Esophagus mucosa (tissue), 1 donor: Measurements from ENCODE around the gene SYNC. TPM values are rescaled to one million over a fixed set of nuclear protein-coding genes. Genes with fewer than 3 reads are reported as not detected.
"Not testable (repeated sequence)": the region's sequence is repeated elsewhere in the genome, so short reads cannot be mapped to it uniquely, and the experiment has no call there.

Source experiments
- ATAC-seq: fragments of 200-7000 bp; cut with Tn5 transposase; one replicate; pipeline ENCODE4 v1.9.1; 2020
- total RNA-seq: library from RNA; stranded (reverse); gene quantifications from one replicate; pipeline ENCODE4 v1.2.4, GENCODE V29; 2023
- donor health status: DM: yes; HTN: yes; CAD: no.

Gene SYNC
- total RNA-seq, 1 donor from 2014 or later: 5.0 TPM

DNA sequence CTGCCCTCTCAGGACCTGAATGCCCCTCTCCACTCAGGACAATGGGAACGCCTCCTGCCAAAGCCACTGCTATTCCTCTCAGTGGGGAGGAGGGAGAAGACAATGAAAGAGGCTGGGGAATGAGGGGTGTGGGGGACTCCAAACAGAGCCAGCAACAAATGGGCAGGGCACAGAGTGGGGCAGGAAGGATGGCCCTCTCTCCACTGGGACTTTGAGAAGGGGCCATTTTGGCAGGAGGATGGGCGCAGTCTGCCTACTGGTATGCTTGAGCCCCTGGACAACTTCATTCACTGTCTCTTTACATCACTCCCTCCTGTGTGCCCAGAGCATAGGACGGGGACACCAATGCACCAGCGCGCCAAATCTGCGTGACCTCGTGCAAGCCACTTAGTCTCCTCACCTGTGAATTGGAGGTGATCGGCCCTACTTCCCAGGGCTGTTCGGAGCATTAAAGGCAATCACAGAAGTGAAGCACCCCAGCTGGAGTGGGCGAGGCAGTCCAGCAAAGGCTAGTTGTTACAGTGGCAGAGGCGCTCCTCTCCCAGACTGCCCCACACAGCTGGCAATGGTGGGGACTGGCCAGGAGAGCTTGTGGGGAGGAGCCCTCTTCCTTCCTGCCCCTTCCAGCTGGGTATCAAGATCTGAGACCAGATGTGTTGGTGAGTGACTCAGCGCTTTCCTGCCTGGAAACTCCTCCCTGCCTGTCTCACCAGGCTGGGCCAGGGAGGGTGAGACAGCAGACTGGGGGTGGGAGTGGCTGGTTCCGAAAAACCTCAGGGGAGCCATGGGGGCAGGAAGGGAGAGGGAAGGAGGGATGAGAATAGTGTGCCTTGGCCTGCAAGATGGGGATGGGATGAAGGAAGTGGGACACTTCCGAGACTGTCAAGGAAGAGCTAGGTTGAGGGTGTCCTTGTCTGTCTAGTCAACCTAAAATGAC, 22.4 kb upstream of the SYNC start:
- peak; percentile 91 for ATAC-seq

DNA sequence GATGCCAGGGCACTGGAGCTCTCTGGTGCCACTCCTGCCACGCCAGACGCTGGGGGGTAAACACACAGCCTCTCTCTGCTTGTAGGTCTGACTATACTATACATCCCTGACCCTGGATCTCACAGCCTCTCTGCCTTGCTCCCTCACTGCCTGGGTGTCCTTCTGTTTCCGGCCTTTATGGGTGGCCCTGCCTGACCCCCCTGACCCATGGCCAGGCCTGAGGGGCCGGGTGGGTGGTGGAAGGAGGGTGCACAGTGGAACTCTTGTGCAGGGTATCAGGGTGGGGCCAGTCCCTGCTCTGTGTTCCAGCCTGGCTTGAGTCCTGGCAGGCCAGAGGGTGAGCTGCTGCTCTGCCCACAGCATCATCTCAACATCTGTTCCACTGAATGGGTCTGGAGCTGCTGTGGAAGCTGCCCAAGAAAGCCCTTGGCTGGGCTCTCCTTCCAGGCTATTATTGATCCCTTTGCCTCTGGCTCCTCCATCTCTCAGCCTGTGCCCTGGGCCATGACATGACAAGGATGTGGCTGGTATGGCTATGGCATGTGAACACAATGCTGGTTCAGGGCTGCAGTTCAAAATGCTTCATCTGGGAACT, 17.2 kb upstream of the SYNC start:
- ATAC-seq: no peak

DNA sequence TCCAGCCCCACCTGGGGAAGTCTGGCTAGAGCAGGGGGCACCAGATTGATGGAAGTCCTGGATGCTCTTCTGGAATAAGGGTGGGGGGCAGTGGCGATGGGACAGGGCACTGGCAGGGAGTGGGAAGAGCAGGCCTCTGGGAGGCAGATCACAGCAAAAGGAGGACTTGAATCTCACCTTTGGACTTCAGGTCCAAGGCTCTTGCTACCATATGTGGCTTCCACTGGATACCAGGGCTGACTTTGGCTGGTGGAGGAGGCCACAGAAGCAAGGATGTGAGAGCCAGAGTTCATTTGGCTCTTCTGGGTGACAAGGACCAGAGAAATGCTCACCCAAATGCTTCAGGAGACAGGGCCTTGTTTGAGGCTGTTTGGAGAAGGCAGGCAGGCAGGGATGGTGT, 16.0 kb upstream of the SYNC start:
- ATAC-seq: no peak

DNA sequence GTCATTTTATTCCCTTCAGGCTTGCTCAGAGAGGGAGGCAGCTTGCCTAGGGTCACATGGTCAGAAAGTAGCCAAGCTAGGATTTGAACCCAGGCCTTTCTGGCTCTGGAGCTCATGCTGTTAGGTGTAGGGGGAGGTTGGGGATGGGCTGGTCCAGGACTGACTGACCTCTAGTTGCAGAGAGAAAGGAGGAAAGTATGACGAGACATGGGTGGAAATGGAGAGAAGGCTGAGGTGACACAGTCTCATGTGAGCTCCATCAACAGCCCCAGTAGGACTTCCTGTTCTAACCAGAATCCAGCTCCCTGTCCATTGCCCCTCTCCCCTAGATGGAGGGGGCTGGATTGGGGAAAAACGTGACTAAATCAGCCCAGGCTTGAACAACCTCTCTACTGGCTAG, 15.5 kb upstream of the SYNC start:
- ATAC-seq: no peak

- no peak for ATAC-seq
Observed at GRCh38 chr1:32717503-32717902, 14.9 kb upstream of the SYNC start.

GRCh38 chr1:32716312-32717148, 14.0 kb upstream of the SYNC start:
- peak; percentile 91 for ATAC-seq

GRCh38 chr1:32715901-32716311, 13.3 kb upstream of the SYNC start:
- peak; percentile 74 for ATAC-seq

DNA sequence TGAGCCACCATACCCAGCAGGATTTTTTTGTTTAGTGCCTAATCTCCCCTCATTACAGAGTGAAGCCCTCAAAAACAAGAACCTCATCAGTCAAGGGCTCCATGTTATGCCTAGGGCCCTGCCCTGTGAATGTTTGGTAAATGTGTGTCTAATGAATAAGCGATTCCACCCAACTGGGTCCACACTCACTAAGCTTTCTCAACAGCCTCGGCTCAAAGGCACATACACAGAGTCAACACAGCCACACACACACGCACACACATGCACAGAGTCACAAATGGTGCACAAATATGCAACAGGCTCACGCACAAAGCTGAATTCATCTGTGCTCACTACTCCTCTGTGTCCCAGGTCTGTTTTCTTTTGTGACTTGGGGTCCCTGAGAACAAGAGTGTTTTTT, 11.7 kb upstream of the SYNC start:
- ATAC-seq: peak; percentile 17

DNA sequence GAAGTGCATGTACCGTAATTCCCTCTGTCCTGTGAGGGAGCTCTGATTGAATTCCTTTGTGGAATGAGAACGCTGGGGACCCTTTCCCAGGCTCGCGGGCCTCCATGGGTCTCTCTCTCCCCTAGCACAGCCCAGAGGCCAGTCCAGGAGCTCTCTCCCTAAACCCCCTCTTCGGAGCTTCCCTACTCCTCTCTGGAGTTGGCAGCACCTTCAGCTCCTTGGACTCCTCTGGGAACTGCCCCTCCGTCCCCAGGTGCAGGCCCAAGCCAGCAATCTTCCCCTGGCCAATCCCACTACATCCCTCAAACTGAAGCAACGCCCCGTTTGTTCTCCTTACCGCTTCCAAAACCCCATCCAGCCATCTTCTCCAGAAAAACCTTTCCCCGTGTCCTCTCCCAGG, 10.5 kb upstream of the SYNC start:
- ATAC-seq: no peak

DNA sequence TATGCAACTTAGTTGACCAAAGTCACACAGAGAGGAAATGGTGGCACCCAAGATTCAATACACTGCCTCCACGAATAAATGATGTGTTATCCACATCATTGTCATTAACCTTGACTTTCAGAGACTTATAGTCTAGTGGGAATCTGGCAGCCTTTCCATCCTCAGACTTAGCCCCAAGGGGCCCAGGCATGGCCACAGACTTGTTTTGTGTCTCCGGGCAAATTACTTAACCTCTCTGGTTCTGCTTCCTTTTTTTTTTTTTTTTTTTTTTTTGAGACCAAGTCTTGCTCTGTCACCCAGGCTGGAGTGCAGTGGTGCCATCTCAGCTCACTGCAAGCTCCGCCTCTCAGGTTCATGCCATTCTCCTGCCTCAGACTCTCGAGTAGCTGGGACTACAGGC, 8.7 kb upstream of the SYNC start:
- not testable (repeated sequence) for ATAC-seq

- no peak for ATAC-seq
Observed at GRCh38 chr1:32709476-32709875, 6.9 kb upstream of the SYNC start.

DNA sequence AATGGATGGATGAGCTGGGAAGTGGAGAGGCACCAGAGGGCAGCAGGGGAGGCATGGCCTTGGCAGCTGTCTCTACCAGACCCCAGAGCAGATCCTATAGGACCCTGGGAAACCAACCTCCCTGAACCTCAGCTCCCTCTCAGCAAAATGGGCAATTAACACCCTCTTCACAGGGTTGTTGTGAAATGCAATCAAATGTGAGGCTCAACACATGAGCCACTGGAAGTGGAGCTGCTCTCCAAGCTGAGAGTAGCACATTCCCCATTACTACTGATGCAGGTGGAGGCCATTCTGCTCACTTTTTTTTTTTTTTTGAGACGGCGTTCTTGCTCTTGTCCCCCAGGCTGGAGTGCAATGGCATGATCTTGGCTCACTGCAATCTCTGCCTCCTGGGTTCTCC, 6.5 kb upstream of the SYNC start:
- ATAC-seq: no peak

- ATAC-seq: no peak
Observed at GRCh38 chr1:32706491-32706890, 3.9 kb upstream of the SYNC start.

GRCh38 chr1:32705516-32705915, 2.9 kb upstream of the SYNC start:
- no peak for ATAC-seq

DNA sequence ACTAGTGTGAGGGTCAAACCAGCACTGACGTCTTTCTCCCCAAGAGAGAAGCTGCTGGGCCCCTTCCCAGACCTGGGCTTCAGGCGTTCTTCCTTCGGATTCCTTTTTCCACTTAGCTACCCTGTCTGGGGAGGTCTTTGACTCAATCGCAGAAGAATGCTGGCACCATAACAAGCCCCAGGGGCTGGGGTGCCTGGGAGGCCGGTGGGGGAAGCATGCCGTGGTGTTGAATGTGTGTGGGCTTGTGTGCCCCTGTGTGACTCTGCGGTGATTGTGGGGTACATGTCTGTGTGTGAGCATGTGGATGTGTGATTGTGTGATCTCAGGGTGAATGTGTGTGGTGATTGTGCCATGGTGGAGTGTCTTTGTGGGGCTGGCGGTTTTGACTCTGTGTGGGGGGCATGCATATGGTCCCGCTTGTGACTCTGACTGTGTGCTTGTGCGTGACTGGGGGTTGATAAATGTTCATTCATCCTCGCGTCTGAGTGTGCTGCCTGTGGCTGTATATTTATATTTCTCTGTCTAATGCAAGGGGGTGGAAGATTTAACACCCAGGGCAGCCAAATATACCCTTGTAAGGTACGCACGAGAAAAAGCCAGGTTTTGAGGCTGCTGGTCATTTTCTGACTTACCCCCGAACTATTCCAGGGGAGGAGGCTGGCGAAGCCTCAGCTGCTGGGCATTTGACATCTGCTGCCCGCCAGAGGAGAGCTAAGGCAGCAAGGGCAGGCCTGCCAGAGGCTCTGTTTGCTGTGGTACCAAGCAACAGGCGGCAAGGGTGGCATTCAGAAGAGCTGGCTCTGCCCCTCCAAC, 1.1 kb upstream of the SYNC start:
- ATAC-seq: peak; percentile 15

DNA sequence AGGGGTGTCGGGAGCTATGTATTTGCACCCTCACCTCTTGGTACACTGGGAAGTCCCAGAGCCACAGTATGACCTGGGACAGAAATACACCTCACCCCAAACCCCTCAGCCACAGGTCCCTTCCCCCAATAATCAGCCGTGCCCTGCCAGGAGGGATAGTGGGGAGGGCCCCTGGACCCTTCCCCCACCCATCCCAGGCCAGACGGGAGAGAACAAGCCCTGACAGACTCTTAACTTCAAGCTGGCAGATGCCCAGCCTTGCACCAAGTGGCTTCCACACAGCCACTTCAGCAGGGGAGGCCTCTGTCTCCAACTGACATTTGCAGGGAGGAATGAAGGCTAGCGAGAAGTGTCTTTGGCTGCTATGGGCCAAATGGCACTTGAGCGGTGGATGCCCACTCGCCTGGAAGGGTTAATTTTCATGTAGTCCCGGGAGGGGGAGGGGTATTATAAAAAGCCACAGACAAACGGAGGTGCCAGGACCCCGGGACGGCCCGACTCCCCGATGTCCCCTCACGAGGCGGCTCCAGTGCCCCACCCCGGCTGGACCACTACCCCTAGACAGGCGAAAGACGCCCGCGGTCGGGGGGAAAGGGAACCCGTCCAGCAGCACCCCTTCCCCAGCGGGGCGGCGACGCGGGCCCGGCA, 495 bp downstream of the SYNC start:
- ATAC-seq: peak; percentile 13

DNA sequence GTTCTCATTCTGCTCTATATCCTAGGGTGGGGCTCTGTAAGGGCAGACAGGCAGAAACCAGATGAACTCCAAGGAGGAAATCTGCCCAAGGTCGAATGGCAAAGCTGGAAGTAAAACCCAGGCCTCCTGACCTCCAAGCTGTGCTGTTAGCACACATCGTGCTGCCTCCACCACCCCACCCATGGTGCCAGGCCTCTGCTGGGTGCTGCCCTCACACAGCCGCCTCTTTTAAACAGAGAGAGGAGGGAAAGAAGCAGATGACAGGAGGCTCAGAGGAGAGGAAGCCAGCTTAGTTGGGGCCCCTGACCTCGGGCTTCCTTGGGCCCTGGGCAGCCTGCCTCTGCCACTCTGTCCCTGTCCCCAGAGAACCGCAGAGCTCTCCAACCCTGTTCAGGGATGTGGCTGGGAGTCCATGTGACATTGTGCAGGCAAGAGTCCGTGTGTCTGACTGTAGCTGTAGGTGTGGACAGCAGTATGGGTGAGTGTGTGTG, 1.1 kb downstream of the SYNC start:
- peak; percentile 11 for ATAC-seq

GRCh38 chr1:32696996-32697395, 5.6 kb downstream of the SYNC start:
- not testable (repeated sequence) for ATAC-seq

DNA sequence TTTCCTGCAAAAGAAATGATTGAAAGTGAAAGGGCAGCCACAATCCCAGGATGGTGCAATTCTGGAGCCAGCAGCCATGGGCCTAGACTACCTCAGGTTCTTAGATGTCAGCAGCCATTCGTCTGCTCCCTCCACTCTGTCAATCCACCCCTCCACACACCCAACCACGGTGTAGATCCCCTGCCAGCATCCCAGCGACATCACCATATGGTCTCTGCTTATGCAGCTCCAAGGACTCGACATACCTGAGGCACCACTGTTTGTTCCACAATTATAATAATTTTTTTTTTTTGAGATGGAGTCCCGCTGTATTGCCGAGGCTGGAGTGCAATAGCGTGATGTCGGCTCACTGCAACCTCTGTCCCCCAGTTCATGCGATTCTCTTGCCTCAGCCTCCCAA, 6.5 kb downstream of the SYNC start:
- no peak for ATAC-seq

GRCh38 chr1:32695098-32695904, 7.3 kb downstream of the SYNC start:
- ATAC-seq: peak; percentile 25
